Activated T-helper 9 cell treated with anti-CD3 and anti-CD28 coated beads, Interleukin-2, amount 50 U/mL, for 16 hours (primary cell): ENCODE measurements around the gene HOXD10.
A peak's percentile ranks its signal among the peaks of the same experiment; 100 is the strongest.

ENCODE experiments used
- DNase-seq: peaks from one replicate; pipeline ENCODE4 v3.0.0-alpha.2; 2020; ENCODE audit warnings: low read depth

Gene HOXD10

DNA sequence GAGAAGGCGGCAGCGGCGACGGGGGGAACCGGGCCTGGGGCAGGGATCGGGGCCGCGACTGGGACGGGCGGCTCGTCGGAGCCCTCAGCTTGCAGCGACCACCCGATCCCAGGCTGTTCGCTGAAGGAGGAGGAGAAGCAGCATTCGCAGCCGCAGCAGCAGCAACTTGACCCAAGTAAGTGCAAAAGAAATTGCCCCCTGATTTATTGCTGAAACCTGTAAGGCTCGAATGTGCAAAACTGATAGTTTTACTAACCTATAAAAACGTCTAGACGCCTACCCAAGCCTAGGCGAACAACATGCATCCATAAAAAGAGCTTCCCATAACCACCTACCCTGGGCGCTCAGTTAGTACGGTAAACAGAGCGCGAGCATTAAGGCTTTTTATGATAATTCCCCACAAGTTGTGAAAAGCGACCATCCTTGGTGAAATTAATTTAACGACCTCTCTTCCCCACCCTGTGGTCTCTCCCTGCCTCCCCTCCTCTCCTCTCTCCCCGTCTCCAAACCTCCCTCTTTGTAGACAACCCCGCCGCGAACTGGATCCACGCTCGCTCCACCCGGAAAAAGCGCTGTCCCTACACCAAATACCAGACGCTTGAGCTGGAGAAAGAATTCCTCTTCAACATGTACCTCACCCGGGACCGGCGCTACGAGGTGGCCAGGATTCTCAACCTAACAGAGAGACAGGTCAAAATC, 7.0 kb downstream of the HOXD10 start:
- no peak for DNase-seq

- no peak for DNase-seq
Measured at GRCh38 chr2:176124110-176124946, 7.8 kb downstream of the HOXD10 start.

GRCh38 chr2:176124947-176125771, 8.6 kb downstream of the HOXD10 start:
- no peak for DNase-seq

DNA sequence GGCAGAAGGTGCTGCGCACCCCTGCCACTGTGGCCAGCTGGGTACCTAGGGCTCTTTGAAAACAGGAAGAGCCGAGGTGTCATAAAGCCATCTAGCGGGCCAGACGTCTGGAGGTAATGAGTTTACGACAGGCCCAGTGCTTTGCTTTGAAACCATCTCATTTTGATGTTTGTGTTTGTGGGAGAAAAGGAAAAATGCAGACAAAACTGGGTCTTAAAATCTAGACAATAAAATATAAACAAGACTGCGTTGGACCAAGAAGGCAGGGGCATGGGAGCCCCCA, 9.1 kb downstream of the HOXD10 start:
- DNase-seq = no peak

DNA sequence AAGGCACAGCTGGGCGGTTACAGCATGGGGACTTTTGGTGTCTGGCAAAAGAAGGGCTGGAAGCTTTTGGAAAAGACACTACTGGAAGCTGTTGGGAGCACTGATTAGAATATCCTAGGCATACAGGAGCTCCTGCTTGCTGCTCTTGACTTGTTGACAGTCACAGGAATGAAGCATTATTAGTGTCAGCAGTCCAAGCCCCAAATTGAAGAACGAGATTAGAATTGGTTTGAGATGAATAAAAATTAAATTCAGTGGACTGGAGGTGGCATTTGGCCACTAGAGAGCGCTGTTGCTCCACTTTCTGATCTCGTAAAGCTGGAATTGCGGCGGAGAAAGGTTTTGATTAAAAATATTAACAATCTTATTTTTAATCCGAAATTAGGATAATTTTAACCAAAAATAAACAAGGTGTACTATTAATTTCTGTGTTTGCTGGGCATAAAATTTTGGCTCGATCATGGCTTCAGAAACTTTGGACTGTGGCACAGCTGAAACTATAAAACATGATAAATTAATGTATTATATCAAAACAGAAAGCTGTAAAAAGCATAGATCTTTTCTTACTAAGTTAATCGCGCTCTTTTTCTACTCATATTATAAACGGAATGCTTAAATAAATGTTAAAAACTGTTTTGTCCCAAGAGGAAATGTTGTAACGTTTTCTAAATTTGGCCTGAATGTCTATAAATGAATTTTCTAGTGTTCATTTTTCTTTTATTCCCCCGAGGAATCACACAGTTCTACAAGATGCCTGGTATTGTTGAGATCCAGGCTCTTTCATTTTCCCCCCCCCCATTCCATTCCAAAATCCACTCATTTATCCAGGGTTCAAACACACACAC, 10.6 kb downstream of the HOXD10 start:
- DNase-seq = peak; percentile 40

DNA sequence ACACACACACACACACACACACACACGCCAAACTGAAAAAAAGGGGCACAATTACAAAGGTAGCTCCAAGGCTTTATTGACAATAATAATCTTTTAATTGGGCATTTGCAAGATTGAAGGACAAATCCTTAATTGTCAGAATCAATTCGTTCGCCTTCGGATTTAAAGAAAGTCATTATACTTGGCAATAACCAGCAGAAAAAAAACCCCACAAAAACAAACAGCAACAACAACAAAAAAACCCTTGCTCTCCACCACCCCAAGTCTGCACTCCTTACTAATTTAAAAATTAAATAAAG, 11.1 kb downstream of the HOXD10 start:
- DNase-seq = no peak

DNA sequence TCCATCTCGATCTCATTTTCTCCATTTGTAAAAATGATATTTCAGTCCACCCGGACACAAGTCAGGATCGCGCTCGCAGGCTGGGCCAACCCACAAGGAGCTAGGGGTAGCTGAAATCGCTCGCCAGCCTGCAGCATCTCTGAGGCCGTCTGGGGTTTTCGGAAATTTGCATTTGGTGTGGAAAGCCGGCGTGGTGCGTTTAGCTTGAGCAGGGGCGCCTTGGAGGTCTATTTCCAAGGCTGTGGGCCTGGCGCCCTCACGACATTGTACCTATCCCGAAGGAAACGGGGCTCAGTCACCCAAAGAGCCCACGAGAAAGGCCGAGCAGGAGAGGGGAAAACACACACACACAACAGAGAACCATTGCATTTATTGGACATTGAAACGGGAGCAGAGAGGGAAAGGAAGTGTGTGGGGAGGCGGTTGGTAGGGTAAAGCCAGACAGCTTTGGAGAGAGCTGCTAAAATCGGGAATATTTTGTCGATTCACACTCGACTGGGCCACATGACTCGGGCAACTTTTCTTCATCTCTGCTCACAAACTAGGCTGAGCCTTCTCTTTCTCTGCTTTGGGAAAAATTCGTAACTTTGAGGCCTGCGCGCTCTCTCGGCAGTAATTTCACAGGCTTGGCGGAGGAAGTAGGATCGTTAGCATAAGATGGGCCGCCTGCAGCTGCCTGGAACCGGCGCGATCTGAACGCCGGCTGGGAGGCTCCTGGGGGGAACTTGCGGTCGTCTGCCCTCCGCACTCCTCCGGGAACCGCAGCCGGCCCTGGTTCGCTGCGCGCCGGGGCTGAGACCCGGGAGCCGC, 11.8 kb downstream of the HOXD10 start:
- DNase-seq = no peak

DNA sequence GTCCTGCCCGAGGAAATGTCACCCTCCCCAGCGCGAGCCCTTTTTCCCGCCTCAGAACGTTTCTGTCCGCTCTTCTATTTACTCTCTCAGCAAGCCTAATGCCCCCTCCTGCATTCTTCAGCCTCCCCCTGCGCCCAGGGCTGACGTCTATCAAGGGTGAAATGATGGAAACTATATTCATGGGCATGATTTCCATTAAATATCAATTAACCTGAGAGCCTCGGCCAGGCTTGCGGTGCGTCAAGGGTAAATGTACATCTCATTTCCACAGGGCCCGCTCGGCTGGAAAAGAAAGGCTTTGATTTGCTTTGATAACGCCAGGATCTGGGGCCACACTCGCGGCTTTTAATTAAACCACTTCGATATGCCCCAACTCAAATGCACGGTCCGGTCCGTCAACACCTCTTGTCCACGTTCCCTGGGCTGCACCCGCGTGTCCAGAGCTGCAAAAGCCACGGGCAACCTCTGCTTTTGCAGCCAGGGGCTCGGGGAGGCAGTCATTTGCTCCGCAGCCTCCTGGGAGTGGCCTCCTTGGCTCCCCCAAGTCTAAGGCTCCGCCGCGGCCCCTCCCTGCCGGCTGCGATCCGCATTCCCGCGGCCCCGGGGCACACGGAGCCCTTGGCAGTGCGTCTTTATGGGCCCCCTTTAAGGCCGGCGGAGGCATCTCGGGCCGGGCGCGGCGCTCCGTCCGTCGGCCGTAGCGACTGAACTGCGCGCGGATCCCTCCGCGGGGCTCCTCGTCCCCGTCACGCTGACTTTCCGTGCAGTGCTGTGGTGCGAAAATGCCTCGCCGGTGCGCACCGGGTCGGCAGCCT, 12.6 kb downstream of the HOXD10 start, which contains the start of gene HOXD8:
Gene HOXD8, plus strand, starts transcription at position 724 of the 815 bp plus-strand sequence. CDS start 662 bp downstream, outside the sequence.
- no peak for DNase-seq

DNA sequence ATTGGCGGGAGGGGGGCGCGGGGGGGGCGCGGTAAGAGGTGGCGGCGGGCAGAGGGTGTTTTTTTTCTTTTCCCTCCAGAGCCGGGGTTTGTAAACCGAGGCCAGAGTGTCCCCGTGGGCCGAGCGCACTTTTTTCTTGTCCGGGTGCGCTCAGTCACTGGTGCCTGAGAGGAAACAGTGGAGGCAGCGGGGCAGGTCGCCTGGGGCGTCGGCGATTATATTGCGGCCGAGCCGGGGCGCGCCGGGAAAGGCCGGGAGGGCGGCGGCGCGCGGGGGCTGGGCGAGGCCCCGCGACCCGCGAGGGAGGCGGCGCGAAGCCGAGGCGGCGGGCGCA, 13.2 kb downstream of the HOXD10 start:
- DNase-seq = no peak

GRCh38 chr2:176130147-176130956, 13.8 kb downstream of the HOXD10 start:
- no peak for DNase-seq

GRCh38 chr2:176130957-176131847, 14.6 kb downstream of the HOXD10 start:
- no peak for DNase-seq

DNA sequence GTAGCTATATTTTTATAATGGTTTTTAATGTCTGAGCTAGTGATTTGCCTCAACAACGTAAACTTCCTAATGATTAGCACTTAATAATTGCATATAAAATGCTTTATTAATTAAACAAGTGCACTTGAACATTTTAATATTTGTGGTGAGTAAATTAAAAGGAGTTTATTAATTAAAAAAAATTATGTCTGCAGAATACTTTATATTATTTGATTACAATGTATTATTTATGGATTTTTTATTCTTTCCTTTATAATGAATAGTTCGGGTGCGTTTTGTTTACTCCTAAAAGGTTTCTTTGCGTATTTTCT, 15.2 kb downstream of the HOXD10 start:
- no peak for DNase-seq

DNA sequence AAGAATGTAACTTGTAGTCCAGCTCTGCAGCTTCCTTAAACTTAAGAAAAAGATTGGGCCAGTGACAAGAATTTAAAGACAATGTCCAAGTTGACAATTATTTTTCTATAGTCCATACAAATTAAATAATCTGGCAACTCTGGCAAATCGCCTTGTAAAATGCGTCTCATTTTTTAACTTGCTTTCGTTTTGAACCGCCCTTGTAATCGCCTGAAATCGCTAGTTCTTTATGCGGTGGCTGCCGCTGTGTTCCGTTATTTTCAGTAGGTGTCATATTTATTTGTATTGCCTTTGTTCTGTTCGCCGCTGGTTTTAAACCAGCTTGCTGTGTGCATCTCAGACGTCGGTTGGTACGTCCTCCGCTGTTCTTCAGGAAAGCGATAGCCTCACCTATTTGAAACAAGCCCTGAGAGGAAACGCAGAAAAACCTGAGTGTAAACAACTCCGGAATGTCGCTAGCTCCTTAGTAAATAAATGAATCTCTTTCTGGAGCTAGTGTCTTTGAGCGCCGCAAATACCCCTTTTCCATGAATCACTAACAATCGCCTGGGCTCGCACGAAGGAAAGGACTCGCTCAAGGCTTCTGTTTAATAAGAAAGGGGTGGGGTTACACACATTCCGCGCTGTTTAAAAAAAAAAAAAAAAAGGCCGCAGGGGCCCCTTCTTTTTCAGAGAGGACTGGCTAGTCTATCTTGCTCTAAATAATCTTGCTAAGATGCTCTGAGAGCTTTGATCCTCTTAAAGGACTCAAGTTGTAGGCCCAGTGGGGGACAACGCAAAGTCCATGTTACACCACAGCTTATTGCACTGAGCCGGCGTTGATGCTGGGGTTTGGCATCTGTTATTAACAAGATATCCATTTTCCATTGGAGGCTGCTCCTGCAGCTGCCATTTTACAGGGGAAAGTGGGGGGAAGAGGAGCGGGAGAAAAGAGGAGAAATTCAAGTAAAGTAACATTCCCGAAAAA, 15.9 kb downstream of the HOXD10 start:
- no peak for DNase-seq

- no peak for DNase-seq
Measured at GRCh38 chr2:176133389-176133788, 16.8 kb downstream of the HOXD10 start.

- DNase-seq = no peak
Measured at GRCh38 chr2:176134035-176134434, 17.5 kb downstream of the HOXD10 start.

- no peak for DNase-seq
Measured at GRCh38 chr2:176135035-176135440, 18.5 kb downstream of the HOXD10 start.
